ENCODE data around the gene KLK12. TPM values are rescaled to one million over a fixed set of nuclear protein-coding genes. Genes with fewer than 3 reads are reported as not detected.

Gene KLK12, protein sequence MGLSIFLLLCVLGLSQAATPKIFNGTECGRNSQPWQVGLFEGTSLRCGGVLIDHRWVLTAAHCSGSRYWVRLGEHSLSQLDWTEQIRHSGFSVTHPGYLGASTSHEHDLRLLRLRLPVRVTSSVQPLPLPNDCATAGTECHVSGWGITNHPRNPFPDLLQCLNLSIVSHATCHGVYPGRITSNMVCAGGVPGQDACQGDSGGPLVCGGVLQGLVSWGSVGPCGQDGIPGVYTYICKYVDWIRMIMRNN
- 1 to 10 TPM in 1 of 4 donors, under 1 TPM in 1, not detected in 2; 0.96 to 2.1 TPM for total RNA-seq

- H3K4me3 ChIP-seq (ENCODE audit: low read depth, poor library complexity, severe bottlenecking) = no peak within 1 kb of the TSS
- intact Hi-C loops (cut with DNase I; ENCODE audit: low total_unique reads) = no loop called here
- no peak for DNase-seq (ENCODE audit: low spot score in 2 of 2)
- 53 to 56% methylated on average over 11 of the region's 11 CpGs for WGBS, 2 donors
- TF ChIP-seq POLR2A (IDR thresholded peaks at IDR 0.05) = no peak
- TF ChIP-seq, protein P1, sequence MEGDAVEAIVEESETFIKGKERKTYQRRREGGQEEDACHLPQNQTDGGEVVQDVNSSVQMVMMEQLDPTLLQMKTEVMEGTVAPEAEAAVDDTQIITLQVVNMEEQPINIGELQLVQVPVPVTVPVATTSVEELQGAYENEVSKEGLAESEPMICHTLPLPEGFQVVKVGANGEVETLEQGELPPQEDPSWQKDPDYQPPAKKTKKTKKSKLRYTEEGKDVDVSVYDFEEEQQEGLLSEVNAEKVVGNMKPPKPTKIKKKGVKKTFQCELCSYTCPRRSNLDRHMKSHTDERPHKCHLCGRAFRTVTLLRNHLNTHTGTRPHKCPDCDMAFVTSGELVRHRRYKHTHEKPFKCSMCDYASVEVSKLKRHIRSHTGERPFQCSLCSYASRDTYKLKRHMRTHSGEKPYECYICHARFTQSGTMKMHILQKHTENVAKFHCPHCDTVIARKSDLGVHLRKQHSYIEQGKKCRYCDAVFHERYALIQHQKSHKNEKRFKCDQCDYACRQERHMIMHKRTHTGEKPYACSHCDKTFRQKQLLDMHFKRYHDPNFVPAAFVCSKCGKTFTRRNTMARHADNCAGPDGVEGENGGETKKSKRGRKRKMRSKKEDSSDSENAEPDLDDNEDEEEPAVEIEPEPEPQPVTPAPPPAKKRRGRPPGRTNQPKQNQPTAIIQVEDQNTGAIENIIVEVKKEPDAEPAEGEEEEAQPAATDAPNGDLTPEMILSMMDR (IDR thresholded peaks at IDR 0.05) = no peak
Measured at GRCh38 chr19:51034704-51035103, at the start of gene KLK12. Gene KLK12 (minus strand): TSS chr19:51035002. CDS start chr19:51034621, 381 bp downstream.

GRCh38 chr19:51084505-51084904 lies 49.7 kb upstream of the KLK12 start:
- WGBS, 2 donors = 64 to 78% methylated on average over 7 of the region's 7 CpGs
- TF ChIP-seq, protein P1 (IDR thresholded peaks at IDR 0.05) = no peak
- TF ChIP-seq POLR2A (IDR thresholded peaks at IDR 0.05) = no peak
- intact Hi-C loops (cut with DNase I; ENCODE audit: low total_unique reads) = no loop called here
- H3K4me3 ChIP-seq (ENCODE audit: low read depth, poor library complexity, severe bottlenecking) = no peak overlapping the region
- DNase-seq (ENCODE audit: low spot score in 2 of 2) = no peak

DNA sequence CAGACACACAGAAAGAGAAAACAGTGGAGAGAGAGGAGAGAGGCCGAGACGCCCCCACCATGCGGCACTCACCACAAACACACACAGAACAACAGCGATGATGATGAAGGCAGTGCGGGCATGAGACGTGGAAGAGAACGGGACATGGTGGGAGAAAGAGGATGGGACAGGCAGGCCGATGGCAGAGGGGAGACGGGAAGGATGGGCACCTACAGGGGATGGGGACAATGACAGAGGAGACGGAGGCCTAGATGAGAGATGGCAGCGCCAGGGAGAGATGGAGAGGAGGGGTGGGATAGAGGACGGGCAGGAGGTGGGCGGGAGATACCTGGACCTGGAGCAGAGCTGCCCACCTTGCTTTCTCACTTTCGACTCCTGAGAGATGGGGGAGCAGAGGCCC lies 49.0 kb upstream of the KLK12 start:
- WGBS, 2 donors = 76 to 77% methylated on average over 14 of the region's 14 CpGs
- no peak for DNase-seq (ENCODE audit: low spot score in 2 of 2)
- TF ChIP-seq, protein P1 (IDR thresholded peaks at IDR 0.05) = no peak
- TF ChIP-seq POLR2A (IDR thresholded peaks at IDR 0.05) = no peak
- H3K4me3 ChIP-seq (ENCODE audit: low read depth, poor library complexity, severe bottlenecking) = no peak overlapping the region
- intact Hi-C loops (cut with DNase I; ENCODE audit: low total_unique reads) = no loop called here

- intact Hi-C loops (cut with DNase I; ENCODE audit: low total_unique reads) = no loop called here
- no peak for DNase-seq (ENCODE audit: low spot score in 2 of 2)
- H3K4me3 ChIP-seq (ENCODE audit: low read depth, poor library complexity, severe bottlenecking) = no peak overlapping the region
- no peak for TF ChIP-seq POLR2A (IDR thresholded peaks at IDR 0.05)
- TF ChIP-seq, protein P1 (IDR thresholded peaks at IDR 0.05) = no peak
- WGBS, 2 donors = 47 to 51% methylated on average over 4 of the region's 4 CpGs
Measured at GRCh38 chr19:51083181-51083580, 48.4 kb upstream of the KLK12 start.

DNA sequence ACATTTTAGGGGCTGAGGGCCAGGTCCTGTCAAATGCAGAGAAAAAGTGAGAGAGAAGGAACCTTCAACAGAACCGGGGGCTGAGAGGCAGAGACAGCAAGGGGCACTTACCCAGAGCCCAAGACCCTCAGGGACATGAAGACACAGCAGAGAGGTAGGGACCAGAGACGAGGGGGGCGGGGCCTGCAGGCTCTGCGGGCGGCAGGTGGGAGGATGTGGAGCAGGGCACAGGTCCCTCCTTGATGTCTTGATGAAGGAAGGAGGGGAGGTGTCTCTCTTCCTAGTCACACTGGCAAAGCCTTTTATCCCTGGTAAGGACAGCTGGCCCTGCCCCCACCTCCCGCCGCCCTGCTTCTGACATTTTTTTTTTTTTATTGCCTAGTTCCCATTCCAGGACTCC lies 47.8 kb upstream of the KLK12 start, which contains the start of gene KLK14:
TSS of gene KLK14 (minus strand) at position 277 of the 400 bp plus-strand sequence. CDS start at position 4, 273 bp downstream.
- no peak within 1 kb of the TSS for H3K4me3 ChIP-seq (ENCODE audit: low read depth, poor library complexity, severe bottlenecking)
- DNase-seq (ENCODE audit: low spot score in 2 of 2) = no peak
- TF ChIP-seq, protein P1 (IDR thresholded peaks at IDR 0.05) = no peak
- TF ChIP-seq POLR2A (IDR thresholded peaks at IDR 0.05) = no peak
- intact Hi-C loops (cut with DNase I; ENCODE audit: low total_unique reads) = no loop called here
- WGBS, 2 donors = 29 to 36% methylated on average over 7 of the region's 7 CpGs

GRCh38 chr19:51081476-51081875 lies 46.7 kb upstream of the KLK12 start:
- TF ChIP-seq POLR2A (IDR thresholded peaks at IDR 0.05) = no peak
- TF ChIP-seq, protein P1 (IDR thresholded peaks at IDR 0.05) = no peak
- intact Hi-C loops (cut with DNase I; ENCODE audit: low total_unique reads) = no loop called here
- WGBS, 2 donors = 84 to 86% methylated on average over 14 of the region's 14 CpGs
- no peak overlapping the region for H3K4me3 ChIP-seq (ENCODE audit: low read depth, poor library complexity, severe bottlenecking)
- no peak for DNase-seq (ENCODE audit: low spot score in 2 of 2)
